Large intestine (tissue), 3 donors: ENCODE data around the gene DUSP11. TPM values are rescaled to one million over a fixed set of nuclear protein-coding genes. Genes with fewer than 3 reads are reported as not detected.
"Not testable (repeated sequence)": the region's sequence is repeated elsewhere in the genome, so short reads cannot be mapped to it uniquely, and the experiment has no call there.

Experiments
- DNase-seq, 2 donors: peaks; one replicate each; pipeline versions ENCODE4 v3.0.0 to v3.0.0-alpha.2; 2013
- H3K27ac ChIP-seq: one replicate; pipeline ENCODE4 v1.5.1; 2013; ENCODE audit warnings: low read length
- H3K27me3 ChIP-seq: 2 replicates; pipeline ENCODE4 v1.6.1; 2013; ENCODE audit warnings: low read length; ENCODE audit not compliant: control insufficient read depth, insufficient read depth
- H3K36me3 ChIP-seq: 2 replicates; pipeline ENCODE4 v1.6.1; 2013; ENCODE audit warnings: low read length; ENCODE audit not compliant: control insufficient read depth, insufficient read depth
- H3K4me1 ChIP-seq: one replicate; pipeline ENCODE4 v1.6.1; 2013; ENCODE audit warnings: low read length; ENCODE audit not compliant: control insufficient read depth, insufficient read depth
- H3K4me3 ChIP-seq: one replicate; pipeline ENCODE4 v1.5.1; 2013; ENCODE audit warnings: low read length
- H3K9me3 ChIP-seq: one replicate; pipeline ENCODE4 v1.6.1; 2013; ENCODE audit warnings: mild to moderate bottlenecking, low read depth, low read length, moderate library complexity; ENCODE audit not compliant: control insufficient read depth
- WGBS: methylation state at CpG from one replicate; pipeline ENCODE4 v1.1.5; 2013; ENCODE audit warnings: low lambda C conversion rate; ENCODE audit not compliant: insufficient coverage; 5-methylcytosine and 5-hydroxymethylcytosine counted together
- polyA plus RNA-seq: library from polyadenylated mRNA; unstranded; fragments of 120-200 nt; gene quantifications from one replicate; pipeline ENCODE4 v1.2.1, GENCODE V29; 2013

DUSP11 gene
- polyA plus RNA-seq, 1 donor, result 29.1 TPM

- no peak for DNase-seq
- Histone ChIP-seq H3K36me3 (no peaks in the 10 kb centered on the region), H3K4me1 (peaks cover 1% of the 10 kb centered on the region), H3K4me3 (no peak overlapping the region), H3K27ac (no peak overlapping the region), H3K9me3 (no peaks in the 10 kb centered on the region), H3K27me3 (no peaks in the 10 kb centered on the region)
- WGBS, result 100% methylated on average over 1 of the region's 2 CpGs
Measured at GRCh38 chr2:73822991-73823390, 43.1 kb upstream of the DUSP11 start.

DNA sequence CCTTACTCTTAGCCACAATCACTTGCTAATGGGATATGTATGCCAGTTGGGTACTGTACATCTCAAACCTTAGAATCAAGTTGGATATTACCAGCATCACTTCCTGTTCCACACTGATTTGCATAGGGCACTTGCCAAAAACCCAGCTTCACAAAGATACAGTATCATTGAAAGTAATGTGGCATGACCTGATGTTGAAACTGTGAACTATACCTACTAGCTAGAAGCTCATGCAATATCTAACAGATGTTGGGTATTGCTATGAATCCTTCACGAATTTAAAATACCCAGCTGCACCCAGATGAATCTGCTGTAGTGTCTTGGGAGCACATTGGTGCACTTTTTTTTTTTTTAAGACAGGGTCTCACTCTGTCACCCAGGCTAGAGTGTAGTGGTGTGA lies 42.4 kb upstream of the DUSP11 start:
- DNase-seq, result no peak
- no CpG with 5 or more reads among the region's 1 CpG for WGBS
- Histone ChIP-seq H3K4me3 (no peak overlapping the region), H3K4me1 (no peaks in the 10 kb centered on the region), H3K9me3 (no peaks in the 10 kb centered on the region), H3K27me3 (no peaks in the 10 kb centered on the region), H3K27ac (no peak overlapping the region), H3K36me3 (no peaks in the 10 kb centered on the region)

GRCh38 chr2:73821669-73822068 lies 41.8 kb upstream of the DUSP11 start:
- no peak overlapping the region for H3K4me3 ChIP-seq
- H3K4me1 ChIP-seq, result no peaks in the 10 kb centered on the region
- no peaks in the 10 kb centered on the region for H3K9me3 ChIP-seq
- H3K27me3 ChIP-seq, result no peaks in the 10 kb centered on the region
- no peak overlapping the region for H3K27ac ChIP-seq
- no peak for DNase-seq
- WGBS, result no CpG with 5 or more reads among the region's 2 CpGs
- H3K36me3 ChIP-seq, result no peaks in the 10 kb centered on the region

DNA sequence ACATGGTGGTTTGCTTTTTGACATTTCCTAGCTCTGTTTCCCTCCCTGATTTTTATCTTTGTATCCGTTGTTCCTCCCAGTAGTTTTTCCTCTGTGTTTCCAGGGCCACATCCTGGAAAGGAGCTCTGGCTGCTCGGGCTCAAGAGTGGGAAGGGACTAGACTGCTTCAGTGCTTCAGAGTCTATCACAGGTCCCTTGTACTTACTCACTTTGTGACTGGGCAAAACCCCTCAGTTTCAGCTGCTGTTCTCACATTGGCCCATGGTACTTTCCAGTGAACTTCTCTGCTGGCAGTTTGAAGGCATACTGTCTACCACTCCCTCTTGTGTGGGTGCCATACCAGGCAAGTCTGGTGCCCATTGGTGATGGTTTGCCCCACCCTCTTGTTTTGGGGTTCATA lies 41.3 kb upstream of the DUSP11 start:
- Histone ChIP-seq H3K36me3 (no peaks in the 10 kb centered on the region), H3K27me3 (no peaks in the 10 kb centered on the region), H3K4me3 (no peak overlapping the region), H3K27ac (no peak overlapping the region), H3K9me3 (no peaks in the 10 kb centered on the region), H3K4me1 (no peaks in the 10 kb centered on the region)
- no CpG with 5 or more reads among the region's 2 CpGs for WGBS
- no peak for DNase-seq

- H3K27ac ChIP-seq, result no peak overlapping the region
- no peak for DNase-seq
- no CpG with 5 or more reads among the region's 18 CpGs for WGBS
Measured at GRCh38 chr2:73818296-73818695, 38.4 kb upstream of the DUSP11 start.

GRCh38 chr2:73812635-73813034 lies 32.7 kb upstream of the DUSP11 start:
- Histone ChIP-seq H3K9me3 (no peaks in the 10 kb centered on the region), H3K36me3 (no peaks in the 10 kb centered on the region), H3K27ac (peak overlapping the region; percentile 34), H3K4me1 (peaks cover 10% of the 10 kb centered on the region), H3K27me3 (no peaks in the 10 kb centered on the region), H3K4me3 (no peak overlapping the region)
- peak in 1 of 2 donors; percentile 41 for DNase-seq

More at GRCh38 chr2:73818296-73818695, 38.4 kb upstream of the DUSP11 start:
- H3K4me3 ChIP-seq, result no peak overlapping the region
- H3K9me3 ChIP-seq, result no peaks in the 10 kb centered on the region
- H3K4me1 ChIP-seq, result peaks cover under 1% of the 10 kb centered on the region
- H3K36me3 ChIP-seq, result no peaks in the 10 kb centered on the region
- H3K27me3 ChIP-seq, result no peaks in the 10 kb centered on the region

DNA sequence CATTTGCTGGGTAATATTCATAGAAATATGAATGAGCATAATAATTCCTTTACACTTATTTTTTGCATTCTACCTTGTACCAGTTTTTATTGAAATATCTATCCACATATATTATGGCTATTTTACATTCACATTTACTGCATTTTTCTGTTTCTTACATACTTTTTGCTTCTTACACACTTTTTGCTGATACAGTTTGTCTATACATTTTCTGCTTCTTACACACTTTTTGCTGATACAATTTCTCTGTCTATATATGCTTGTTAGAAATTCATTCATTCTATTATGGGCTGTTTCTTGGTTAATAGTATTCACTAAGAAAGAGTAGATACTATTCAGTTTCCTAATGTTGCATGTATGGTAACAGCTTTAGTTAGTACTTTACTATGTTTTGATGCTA lies 32.0 kb upstream of the DUSP11 start:
- H3K4me3 ChIP-seq, result no peak overlapping the region
- H3K9me3 ChIP-seq, result no peaks in the 10 kb centered on the region
- no peaks in the 10 kb centered on the region for H3K36me3 ChIP-seq
- no peaks in the 10 kb centered on the region for H3K27me3 ChIP-seq
- no peak for DNase-seq
- peaks cover 10% of the 10 kb centered on the region for H3K4me1 ChIP-seq
- no peak overlapping the region for H3K27ac ChIP-seq

DNA sequence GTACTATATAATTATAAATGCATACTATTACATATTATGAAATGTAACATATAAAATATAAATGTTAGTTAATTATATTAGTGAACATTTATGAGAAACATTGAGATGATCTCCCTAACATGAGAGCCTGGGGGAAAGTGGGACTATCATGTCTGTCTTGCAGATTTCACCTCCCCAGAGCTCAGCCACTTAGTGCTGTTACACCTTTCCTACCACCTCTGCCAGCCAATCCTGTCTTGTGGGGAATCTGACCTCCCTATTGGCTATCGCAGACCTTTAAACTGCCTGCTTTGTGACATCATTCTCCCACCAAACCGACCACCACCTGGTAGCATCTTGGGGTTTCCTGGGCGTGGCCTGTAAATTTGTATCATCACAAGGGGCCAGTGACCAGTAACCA lies 4.0 kb upstream of the DUSP11 start, which contains the start of gene C2orf78:
TSS of gene C2orf78 (plus strand) at position 301 of the 400 bp plus-strand sequence. CDS start 127 bp downstream, outside the sequence.
- H3K36me3 ChIP-seq, DNase-seq, H3K9me3 ChIP-seq, H3K4me3 ChIP-seq, H3K27me3 ChIP-seq, H3K27ac ChIP-seq, H3K4me1 ChIP-seq: not testable (repeated sequence)
- no CpG with 5 or more reads among the region's 3 CpGs for WGBS

DNA sequence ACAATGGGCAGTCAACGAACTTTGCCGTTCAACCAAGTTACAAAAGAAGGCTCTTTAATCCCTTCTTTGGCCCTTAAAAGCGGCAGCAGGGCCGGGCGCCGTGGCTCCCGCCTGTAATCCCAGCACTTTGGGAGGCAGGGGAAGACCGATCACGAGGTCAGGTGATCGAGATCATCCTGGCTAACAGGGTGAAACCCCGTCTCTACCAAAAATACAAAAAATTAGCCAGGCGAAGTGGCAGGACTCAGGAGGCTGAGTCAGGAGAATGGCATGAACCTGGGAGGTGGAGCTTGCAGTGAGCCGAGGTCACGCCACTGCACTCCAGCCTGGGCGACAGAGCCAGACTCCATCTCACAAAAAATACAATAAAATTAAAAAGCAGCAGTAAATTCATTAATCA lies 3.5 kb upstream of the DUSP11 start:
- not testable (repeated sequence) for H3K4me1 ChIP-seq, DNase-seq, H3K9me3 ChIP-seq, H3K27ac ChIP-seq, H3K4me3 ChIP-seq, H3K36me3 ChIP-seq, H3K27me3 ChIP-seq
- no CpG with 5 or more reads among the region's 15 CpGs for WGBS

DNA sequence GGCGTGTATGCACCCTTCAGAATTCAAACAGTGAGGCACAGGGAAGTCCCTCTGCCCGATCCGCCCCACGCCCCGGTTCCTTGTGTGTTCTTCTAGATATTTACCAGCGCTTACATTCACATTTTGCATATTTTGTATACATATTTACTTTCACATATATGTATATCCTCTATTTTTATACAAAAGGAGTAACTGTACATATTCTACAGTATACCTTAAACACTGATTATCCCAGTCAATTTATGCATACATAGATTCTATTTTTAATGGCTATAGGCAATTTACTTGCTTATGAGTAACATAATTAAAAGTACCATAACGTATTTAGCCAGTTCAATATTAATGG lies 307 bp upstream of the DUSP11 start:
- no peaks in the 10 kb centered on the region for H3K27me3 ChIP-seq
- 14% methylated on average over 2 of the region's 7 CpGs for WGBS
- H3K36me3 ChIP-seq, result peaks cover 11% of the 10 kb centered on the region
- no peaks in the 10 kb centered on the region for H3K9me3 ChIP-seq
- no peak for DNase-seq
- no peak overlapping the region for H3K27ac ChIP-seq
- H3K4me3 ChIP-seq, result peak overlapping the region; percentile 74
- H3K4me1 ChIP-seq, result peaks cover 5% of the 10 kb centered on the region

DNA sequence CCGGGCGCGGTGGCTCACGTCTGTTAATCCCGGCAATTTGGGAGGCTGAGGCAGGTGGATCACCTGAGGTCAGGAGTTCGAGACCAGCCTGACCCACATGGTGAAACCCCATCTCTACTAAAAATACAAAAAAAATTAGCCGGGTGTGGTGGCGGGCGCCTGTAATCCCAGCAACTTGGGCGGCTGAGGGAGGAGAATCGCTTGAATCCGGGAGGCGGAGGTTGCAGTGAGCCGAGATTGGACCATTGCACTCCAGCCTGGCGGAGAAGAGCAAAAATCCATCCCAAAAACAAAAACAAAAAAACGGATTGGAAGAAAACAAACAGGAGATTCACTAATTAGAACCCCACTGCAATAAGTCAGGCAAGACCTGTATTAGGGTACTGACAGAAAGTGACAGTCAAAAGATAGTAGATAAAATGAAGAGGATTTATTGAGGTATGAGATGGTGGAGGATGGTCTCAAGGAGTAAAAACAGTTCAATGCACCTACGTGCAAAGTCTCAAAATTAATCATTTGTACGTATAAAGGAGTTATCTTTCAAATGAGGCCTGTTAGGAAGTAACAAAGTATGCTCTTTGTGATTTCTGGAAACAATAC lies 936 bp downstream of the DUSP11 start:
- peak overlapping the region; percentile 74 for H3K4me3 ChIP-seq
- H3K27me3 ChIP-seq, H3K9me3 ChIP-seq, DNase-seq, H3K27ac ChIP-seq, H3K4me1 ChIP-seq: not testable (repeated sequence)
- H3K36me3 ChIP-seq, result peaks cover 22% of the 10 kb centered on the region
- 67% methylated on average over 5 of the region's 18 CpGs for WGBS
